Thoracic aorta endothelial cell (primary cell): ENCODE data around the gene RNMT. TPM values are rescaled to one million over a fixed set of nuclear protein-coding genes. Genes with fewer than 3 reads are reported as not detected.

Source experiments
- small RNA-seq: library from RNA; depleted of rRNA; stranded (forward); fragments of <200 nt; gene quantifications from one replicate; pipeline ENCODE3, GENCODE V24; 2012
- total RNA-seq: library from RNA; depleted of rRNA; stranded (reverse); fragments of >200 nt; gene quantifications from 2 replicates; pipeline ENCODE4 v1.2.3, GENCODE V29; 2012

The RNMT gene
- 26.9 and 28.9 TPM in 2 replicates for total RNA-seq

GRCh38 chr18:13726232-13726971 lies at the start of gene RNMT, which contains the start of gene FAM210A:
TSS of gene RNMT (plus strand) at chr18:13726673. CDS start at chr18:13731518, 4,845 bp downstream.
TSS of gene FAM210A (minus strand) at chr18:13726558. CDS start at chr18:13682077, 44,481 bp downstream.

Small RNA genes lying within 50 kb of the gene (small RNA-seq; reads per million reads assigned to genes)
- gene AP001525.1 (not detected), gene RN7SL362P (not detected)

Other genes starting within 250 kb of the RNMT start
- gene FAM210A, start 115 bp upstream of the RNMT start, total RNA-seq = 27.9 and 28.6 TPM in 2 replicates
- not detected in 2 replicates for gene MC5R, start 97.5 kb downstream of the RNMT start, total RNA-seq
- not detected in 2 replicates for gene MC2R, start 188.9 kb downstream of the RNMT start, total RNA-seq